ENCODE measurements around the gene SHMT2.

DNA sequence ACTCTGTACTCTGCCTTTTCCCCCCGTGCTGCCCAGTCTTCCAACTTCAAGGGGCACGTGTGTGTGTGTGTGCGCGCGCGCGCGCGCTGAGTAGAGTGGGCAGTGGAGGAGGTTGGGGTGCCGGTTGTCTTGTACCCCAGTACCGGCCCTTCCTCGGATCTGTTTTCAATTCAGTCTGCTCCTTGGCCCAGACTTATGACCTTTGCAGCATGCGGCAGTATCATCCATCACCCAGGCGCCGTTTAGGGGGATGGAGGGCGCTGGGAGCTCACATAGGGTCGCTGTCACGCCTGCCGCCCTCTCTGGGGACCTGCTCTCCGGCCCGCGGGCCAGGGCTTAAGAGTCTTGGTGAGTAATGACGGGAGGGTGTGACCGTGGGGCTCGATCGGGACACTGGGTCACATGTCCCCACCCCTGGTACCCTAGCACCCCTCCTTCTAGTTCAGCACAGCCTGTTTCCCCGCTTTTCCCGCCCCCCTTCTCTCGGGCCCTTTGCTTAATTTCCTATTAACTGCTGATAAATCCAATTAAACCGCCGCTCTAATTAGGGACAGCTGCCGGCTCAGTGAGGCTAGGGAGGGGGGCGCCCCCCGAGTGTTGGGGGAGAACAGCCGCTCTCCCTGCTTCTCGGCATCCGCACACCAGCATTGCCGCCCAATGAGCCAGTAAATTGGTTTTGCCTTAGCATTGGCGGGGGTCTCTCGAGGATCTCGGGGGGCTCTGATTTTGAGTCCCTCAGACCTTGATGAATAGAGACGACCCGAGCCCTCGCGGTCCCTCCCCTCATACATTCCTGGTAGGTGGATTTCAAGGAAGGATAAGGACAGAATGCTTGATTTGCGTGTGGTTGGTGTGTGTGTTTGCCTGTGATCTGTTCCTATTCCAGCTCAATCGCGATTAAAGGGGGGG, 12.1 kb downstream of the SHMT2 start:
- TF ChIP-seq SUZ12 (IDR thresholded peaks at IDR 0.05; ENCODE audit: extremely low read depth, insufficient read depth, insufficient read length): no peak
- TF ChIP-seq ZNF274 (IDR thresholded peaks at IDR 0.05; ENCODE audit: low read depth, low read length): no peak

Measured in NT2/D1 (cell line).